H9 (cell line): Measurements from ENCODE around the gene AKR1B15. TPM values are rescaled to one million over a fixed set of nuclear protein-coding genes. Genes with fewer than 3 reads are reported as not detected.

ENCODE experiments used
- DNase-seq: peaks from one replicate; pipeline ENCODE4 v3.0.0-alpha.2; 2017
- H2AFZ ChIP-seq: one replicate; pipeline ENCODE4 v1.6.1; 2013; ENCODE audit warnings: mild to moderate bottlenecking, low read length, control low read depth, moderate library complexity
- H2AK5ac ChIP-seq: 2 replicates; pipeline ENCODE4 v1.6.1; 2013; ENCODE audit warnings: low read length, control low read depth, mixed read lengths; ENCODE audit not compliant: insufficient read length
- H2BK120ac ChIP-seq: one replicate; pipeline ENCODE4 v1.6.1; 2013; ENCODE audit warnings: low read depth, mild to moderate bottlenecking, low read length, control low read depth, inconsistent platforms; ENCODE audit not compliant: poor library complexity, severe bottlenecking
- H2BK12ac ChIP-seq: 2 replicates; pipeline ENCODE4 v1.6.1; 2013; ENCODE audit warnings: low read length, control low read depth, mixed read lengths, low read depth; ENCODE audit not compliant: insufficient read length
- H2BK15ac ChIP-seq: 2 replicates; pipeline ENCODE4 v1.6.1; 2013; ENCODE audit warnings: low read depth, low read length, control low read depth
- H2BK20ac ChIP-seq: one replicate; pipeline ENCODE4 v1.6.1; 2013; ENCODE audit warnings: low read depth, mild to moderate bottlenecking, low read length, control low read depth, inconsistent platforms; ENCODE audit not compliant: poor library complexity, severe bottlenecking
- H2BK5ac ChIP-seq: 2 replicates; pipeline ENCODE4 v1.6.1; 2013; ENCODE audit warnings: low read length, control low read depth, mixed read lengths; ENCODE audit not compliant: insufficient read length
- H3K14ac ChIP-seq: 2 replicates; pipeline ENCODE4 v1.6.1; 2013; ENCODE audit warnings: low read length, control low read depth; ENCODE audit not compliant: insufficient read depth
- H3K18ac ChIP-seq: 2 replicates; pipeline ENCODE4 v1.6.1; 2013; ENCODE audit warnings: low read depth, mild to moderate bottlenecking, mixed read lengths, low read length, control low read depth; ENCODE audit not compliant: insufficient read length
- H3K23ac ChIP-seq: 2 replicates; pipeline ENCODE4 v1.6.1; 2013; ENCODE audit warnings: low read length, control low read depth, mixed read lengths, low read depth; ENCODE audit not compliant: insufficient read length
- H3K23me2 ChIP-seq: 2 replicates; pipeline ENCODE4 v1.6.1; 2013; ENCODE audit warnings: low read depth, mild to moderate bottlenecking, mixed read lengths, low read length, control low read depth; ENCODE audit not compliant: insufficient read length, poor library complexity, severe bottlenecking
- H3K27ac ChIP-seq: 2 replicates; pipeline ENCODE4 v1.5.1; 2013; ENCODE audit warnings: low read length, control low read depth, mixed read lengths, low read depth; ENCODE audit not compliant: insufficient read length
- H3K27me3 ChIP-seq: 2 replicates; pipeline ENCODE4 v1.6.1; 2013; ENCODE audit warnings: low read length, control low read depth, inconsistent platforms; ENCODE audit not compliant: insufficient read depth
- H3K4ac ChIP-seq: 2 replicates; pipeline ENCODE4 v1.6.1; 2013; ENCODE audit warnings: low read depth, mild to moderate bottlenecking, control low read depth, inconsistent platforms, low read length, moderate library complexity
- H3K4me1 ChIP-seq: 2 replicates; pipeline ENCODE4 v1.6.1; 2013; ENCODE audit warnings: low read length, control low read depth, inconsistent platforms; ENCODE audit not compliant: insufficient read depth
- H3K4me2 ChIP-seq: 2 replicates; pipeline ENCODE4 v1.6.1; 2013; ENCODE audit warnings: low read length, control low read depth, mixed read lengths; ENCODE audit not compliant: insufficient read length, insufficient read depth
- H3K56ac ChIP-seq: 2 replicates; pipeline ENCODE4 v1.6.1; 2013; ENCODE audit warnings: low read depth, mild to moderate bottlenecking, mixed read lengths, low read length, control low read depth; ENCODE audit not compliant: insufficient read length
- H3K79me1 ChIP-seq: 2 replicates; pipeline ENCODE4 v1.6.1; 2013; ENCODE audit warnings: low read depth, mild to moderate bottlenecking, moderate library complexity, low read length, control low read depth, inconsistent platforms; ENCODE audit not compliant: insufficient read depth, poor library complexity, severe bottlenecking
- H3K79me2 ChIP-seq: 2 replicates; pipeline ENCODE4 v1.6.1; 2013; ENCODE audit warnings: low read length, control low read depth, inconsistent platforms; ENCODE audit not compliant: insufficient read depth
- H3K9ac ChIP-seq: 2 replicates; pipeline ENCODE4 v1.6.1; 2013; ENCODE audit warnings: low read length, control low read depth, mixed read lengths; ENCODE audit not compliant: insufficient read length; ENCODE audit errors: extremely low read depth
- H3K9me3 ChIP-seq: one replicate; pipeline ENCODE4 v1.6.1; 2013; ENCODE audit warnings: low read depth, low read length, inconsistent platforms; ENCODE audit not compliant: control insufficient read depth
- H3T11ph ChIP-seq: one replicate; pipeline ENCODE4 v1.6.1; 2013; ENCODE audit warnings: mild to moderate bottlenecking, low read length, control low read depth, inconsistent platforms
- H4K20me1 ChIP-seq: one replicate; pipeline ENCODE4 v1.6.1; 2013; ENCODE audit not compliant: control insufficient read depth, insufficient read length, insufficient read depth
- H4K5ac ChIP-seq: 2 replicates; pipeline ENCODE4 v1.6.1; 2013; ENCODE audit warnings: low read depth, mild to moderate bottlenecking, mixed read lengths, low read length, control low read depth; ENCODE audit not compliant: insufficient read length
- H4K8ac ChIP-seq: replicated peaks from 2 replicates; pipeline ENCODE4 v1.6.1; 2013; ENCODE audit warnings: low read length, control low read depth, mixed read lengths, low read depth; ENCODE audit not compliant: insufficient read length
- H4K91ac ChIP-seq: 2 replicates; pipeline ENCODE4 v1.6.1; 2013; ENCODE audit warnings: low read depth, mild to moderate bottlenecking, moderate library complexity, mixed read lengths, low read length, control low read depth; ENCODE audit not compliant: insufficient read length
- H3K27ac Mint-ChIP-seq, 3 experiments: 2 replicates in 2 of 3; 3 replicates in 1 of 3; pipeline ENCODE4 v1.8.0; 2020 to 2021; ENCODE audit warnings: mixed read lengths in 3 of 3, mild to moderate bottlenecking in 1 of 3, moderate library complexity in 1 of 3
- H3K27me3 Mint-ChIP-seq: 2 replicates; pipeline ENCODE4 v1.8.0; 2021; ENCODE audit warnings: low read depth, mild to moderate bottlenecking, moderate library complexity, mixed read lengths
- H3K36me3 Mint-ChIP-seq, 3 experiments: 2 replicates in 2 of 3; 3 replicates in 1 of 3; pipeline ENCODE4 v1.8.0; 2020 to 2021; ENCODE audit warnings: low read depth in 3 of 3, mixed read lengths in 3 of 3; ENCODE audit not compliant: insufficient read depth in 1 of 3
- H3K4me1 Mint-ChIP-seq, 2 experiments: 2 replicates each; pipeline ENCODE4 v1.8.0; 2020; ENCODE audit warnings: mixed read lengths in 2 of 2
- H3K4me3 Mint-ChIP-seq, 2 experiments: 2 replicates in 1 of 2; 3 replicates in 1 of 2; pipeline ENCODE4 v1.8.0; 2020 to 2021; ENCODE audit warnings: mild to moderate bottlenecking in 2 of 2, mixed read lengths in 2 of 2, moderate library complexity in 1 of 2
- H3K9me3 Mint-ChIP-seq, 2 experiments: 2 replicates in 1 of 2; 3 replicates in 1 of 2; pipeline ENCODE4 v1.8.0; 2020; ENCODE audit warnings: mild to moderate bottlenecking in 2 of 2, mixed read lengths in 2 of 2, moderate library complexity in 1 of 2
- WGBS: extraction: QIAGEN DNeasy Blood & Tissue Kit; methylation state at CpG from one replicate; pipeline ENCODE4 v1.1.7; 2013; ENCODE audit warnings: missing lambda C conversion rate, low lambda C conversion rate, mixed read lengths; ENCODE audit not compliant: insufficient read length; ENCODE audit errors: extremely low coverage; 5-methylcytosine and 5-hydroxymethylcytosine counted together
- total RNA-seq: library from RNA; stranded (reverse); gene quantifications from 2 replicates; pipeline ENCODE4 v1.2.1, GENCODE V29; 2021
- TF ChIP-seq, protein P1 (sequence below): fragments of 200-600 bp; sonication (generic); conservative IDR thresholded peaks from 3 replicates; pipeline ENCODE4 v1.8.0; 2021; ENCODE audit warnings: antibody characterized with exemption, mild to moderate bottlenecking

Gene AKR1B15
- total RNA-seq, 1 experiment from 2014 or later = not detected

DNA sequence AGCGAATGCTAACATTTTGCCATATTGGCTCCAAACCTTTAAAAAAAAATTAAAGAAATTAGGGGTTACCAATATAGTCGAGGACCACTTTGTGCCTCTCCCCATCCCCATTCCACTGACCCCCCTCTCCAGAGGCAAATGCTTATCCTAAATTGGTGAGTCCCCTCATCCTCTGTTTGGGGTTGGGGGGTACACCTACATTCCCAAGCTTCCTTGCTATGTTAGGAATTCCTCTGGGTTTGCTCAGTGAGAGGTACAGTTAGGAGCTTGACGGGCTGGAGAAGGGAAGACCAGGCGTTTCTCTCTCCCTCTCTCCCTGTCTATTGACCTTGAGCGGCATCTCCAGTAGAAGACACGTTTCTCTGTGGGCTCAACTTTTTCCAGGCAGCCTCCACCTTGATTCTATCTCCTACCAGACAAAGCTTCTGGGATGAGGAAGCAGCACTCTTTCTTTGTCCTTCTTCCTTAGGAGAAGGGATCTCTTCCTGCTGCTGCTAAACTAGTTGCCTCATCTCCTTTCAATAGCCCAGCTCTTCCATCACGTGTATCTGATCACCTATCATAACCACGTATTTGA lies 6.6 kb upstream of the AKR1B15 start:
- Mint-ChIP-seq H3K9me3 (no peaks in the 10 kb centered on the region; a peak in 1 of 5 replicates), H3K36me3 (no peaks in the 10 kb centered on the region), H3K4me1 (peaks cover 18 to 25% of the 10 kb centered on the region in 2 experiments), H3K4me3 (no peak overlapping the region), H3K27ac (no peak overlapping the region), H3K27me3 (peaks cover 4% of the 10 kb centered on the region; the same call in 1 of the 2 replicates)
- Histone ChIP-seq H4K91ac (no peak overlapping the region), H3K18ac (no peak overlapping the region), H3K14ac (no peak overlapping the region), H4K20me1 (no peaks in the 10 kb centered on the region), H3K4me1 (peaks cover 7% of the 10 kb centered on the region; the same call in 1 of the 2 replicates), H2BK15ac (no peak overlapping the region), H3K27me3 (no peaks in the 10 kb centered on the region), H3K79me2 (no peaks in the 10 kb centered on the region), H3K9ac (no peak overlapping the region), H3K23ac (no peak overlapping the region), H2BK20ac (no peak overlapping the region), H4K5ac (no peak overlapping the region), H3K56ac (no peak overlapping the region), H3T11ph (no peak overlapping the region), H3K23me2 (peaks cover under 1% of the 10 kb centered on the region), H3K9me3 (no peaks in the 10 kb centered on the region), H3K4me2 (no peak overlapping the region), H2BK120ac (peak overlapping the region; percentile 5), H2AFZ (no peak overlapping the region), H4K8ac (no peak overlapping the region), H2BK12ac (no peak overlapping the region), H3K27ac (no peak overlapping the region), H2AK5ac (no peak overlapping the region), H2BK5ac (no peak overlapping the region), H3K4ac (no peak overlapping the region), H3K79me1 (no peaks in the 10 kb centered on the region)
- no CpG with 5 or more reads among the region's 8 CpGs for WGBS
- no peak for DNase-seq
- TF ChIP-seq, protein P1, sequence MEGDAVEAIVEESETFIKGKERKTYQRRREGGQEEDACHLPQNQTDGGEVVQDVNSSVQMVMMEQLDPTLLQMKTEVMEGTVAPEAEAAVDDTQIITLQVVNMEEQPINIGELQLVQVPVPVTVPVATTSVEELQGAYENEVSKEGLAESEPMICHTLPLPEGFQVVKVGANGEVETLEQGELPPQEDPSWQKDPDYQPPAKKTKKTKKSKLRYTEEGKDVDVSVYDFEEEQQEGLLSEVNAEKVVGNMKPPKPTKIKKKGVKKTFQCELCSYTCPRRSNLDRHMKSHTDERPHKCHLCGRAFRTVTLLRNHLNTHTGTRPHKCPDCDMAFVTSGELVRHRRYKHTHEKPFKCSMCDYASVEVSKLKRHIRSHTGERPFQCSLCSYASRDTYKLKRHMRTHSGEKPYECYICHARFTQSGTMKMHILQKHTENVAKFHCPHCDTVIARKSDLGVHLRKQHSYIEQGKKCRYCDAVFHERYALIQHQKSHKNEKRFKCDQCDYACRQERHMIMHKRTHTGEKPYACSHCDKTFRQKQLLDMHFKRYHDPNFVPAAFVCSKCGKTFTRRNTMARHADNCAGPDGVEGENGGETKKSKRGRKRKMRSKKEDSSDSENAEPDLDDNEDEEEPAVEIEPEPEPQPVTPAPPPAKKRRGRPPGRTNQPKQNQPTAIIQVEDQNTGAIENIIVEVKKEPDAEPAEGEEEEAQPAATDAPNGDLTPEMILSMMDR = no peak
